Measurements from ENCODE around the gene SLIT3. TPM values are rescaled to one million over a fixed set of nuclear protein-coding genes. Genes with fewer than 3 reads are reported as not detected.

The SLIT3 gene
- total RNA-seq, 2 experiments from 2014 or later, result 0.15 TPM; not detected in 1

DNA sequence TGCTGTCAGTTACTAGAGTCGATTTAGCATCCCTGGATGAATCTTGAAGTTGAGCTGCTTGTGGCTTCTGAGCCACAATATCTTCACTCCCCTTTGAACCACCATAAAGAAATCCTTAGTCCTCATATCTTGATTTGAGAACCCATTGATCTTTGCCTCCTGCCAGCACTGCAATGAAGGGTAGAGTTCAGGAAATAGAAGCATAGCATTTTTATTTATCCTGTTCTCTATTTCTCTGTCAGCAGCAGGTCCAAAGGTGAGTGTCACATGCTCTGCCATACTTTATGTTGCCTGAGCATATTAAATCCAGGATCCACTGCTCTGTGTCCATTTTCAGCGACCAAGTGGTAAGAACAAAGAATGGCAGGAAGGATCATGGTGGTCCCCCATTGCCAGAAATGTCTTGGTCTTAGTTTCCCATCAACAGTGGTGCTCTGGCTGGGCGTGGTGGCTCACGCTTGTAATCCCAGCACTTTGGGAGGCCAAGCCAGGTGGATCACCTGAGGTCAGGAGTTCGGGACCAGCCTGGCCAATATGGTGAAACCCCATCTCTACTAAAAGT lies 641.6 kb downstream of the SLIT3 start:
- Mint-ChIP-seq H3K36me3 (ENCODE audit: low read depth) (no peaks in the 10 kb centered on the region), H3K4me1 (no peaks in the 10 kb centered on the region), H3K9me3 (no peaks in the 10 kb centered on the region), H3K27me3 (peaks cover 4% of the 10 kb centered on the region), H3K4me3 (no peak overlapping the region), H3K27ac (no peak overlapping the region)
- ChIA-PET POLR2A (no interaction called here), CTCF (no interaction called here)
- DNase-seq, result no peak

DNA sequence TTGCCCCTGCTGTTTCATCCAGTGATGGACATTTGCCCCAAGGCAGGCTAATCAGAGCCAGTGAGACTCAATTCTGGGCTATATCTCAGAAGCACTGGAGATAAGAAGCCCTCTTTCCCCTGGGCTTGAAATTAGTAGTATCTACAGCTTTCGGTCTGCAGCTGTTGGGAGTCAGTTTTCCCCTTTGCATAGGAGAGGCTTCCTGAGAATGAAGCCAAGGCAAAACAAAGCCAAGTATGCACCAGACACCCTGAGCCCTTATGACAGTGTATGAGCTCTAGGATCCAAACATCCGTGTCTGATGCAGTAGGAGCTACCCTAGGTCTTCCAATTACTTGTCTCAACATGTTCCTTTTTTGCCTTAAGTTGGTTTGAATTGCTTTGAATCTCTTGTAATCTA lies 642.5 kb downstream of the SLIT3 start:
- peaks cover 4% of the 10 kb centered on the region for H3K27me3 Mint-ChIP-seq

DNA sequence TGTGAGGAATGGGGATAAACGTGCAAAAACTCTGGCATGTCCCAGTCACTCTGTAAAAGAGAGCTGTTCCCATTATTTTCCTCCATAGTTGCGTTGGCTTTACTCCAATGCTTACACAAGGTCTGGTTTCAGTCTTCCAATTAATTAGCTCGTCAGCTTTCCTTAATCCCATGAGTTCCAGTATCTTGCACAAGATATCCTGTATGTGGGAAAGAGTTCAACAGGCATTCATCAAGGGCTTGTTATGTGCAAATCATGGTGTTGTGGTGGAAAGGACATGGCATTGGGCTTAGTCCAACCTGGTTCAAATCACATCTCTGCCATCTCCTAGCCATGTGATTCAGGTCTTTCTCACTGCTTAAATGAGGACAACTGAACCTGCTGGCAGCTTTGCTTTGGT lies 644.3 kb downstream of the SLIT3 start:
- Mint-ChIP-seq H3K4me3 (no peak overlapping the region), H3K36me3 (ENCODE audit: low read depth) (no peaks in the 10 kb centered on the region), H3K9me3 (no peaks in the 10 kb centered on the region), H3K27me3 (no peaks in the 10 kb centered on the region), H3K4me1 (no peaks in the 10 kb centered on the region), H3K27ac (no peak overlapping the region)
- CTCF ChIA-PET, result no interaction called here
- DNase-seq, result no peak
- POLR2A ChIA-PET, result no interaction called here

More for the DNA sequence above, 642.5 kb downstream of the SLIT3 start:
- CTCF ChIA-PET, result no interaction called here
- no peak for DNase-seq
- Mint-ChIP-seq H3K36me3 (ENCODE audit: low read depth) (no peaks in the 10 kb centered on the region), H3K27ac (no peak overlapping the region), H3K4me3 (no peak overlapping the region), H3K9me3 (no peaks in the 10 kb centered on the region), H3K4me1 (no peaks in the 10 kb centered on the region)
- POLR2A ChIA-PET, result no interaction called here

DNA sequence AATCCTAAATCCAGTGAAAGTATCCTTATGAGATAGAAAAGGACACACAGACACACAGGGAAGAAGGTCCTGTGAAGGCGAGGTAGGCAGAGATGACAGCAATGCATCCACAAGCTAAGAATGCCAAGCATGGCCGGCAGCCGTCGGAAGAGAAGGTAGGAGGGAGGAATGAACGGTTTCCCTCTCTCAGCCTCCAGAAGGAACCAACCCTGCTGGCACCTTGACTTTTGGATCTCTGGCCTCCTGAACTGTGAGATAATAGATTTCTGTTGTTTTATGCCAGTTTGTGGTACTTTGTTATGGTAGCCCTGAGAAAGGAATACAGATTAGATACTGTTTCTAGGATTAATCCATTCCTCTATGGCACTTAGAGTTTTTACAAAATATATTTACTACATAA lies 645.6 kb downstream of the SLIT3 start:
- Mint-ChIP-seq H3K9me3 (no peaks in the 10 kb centered on the region), H3K4me3 (no peak overlapping the region), H3K36me3 (ENCODE audit: low read depth) (no peaks in the 10 kb centered on the region), H3K27me3 (no peaks in the 10 kb centered on the region), H3K4me1 (no peaks in the 10 kb centered on the region), H3K27ac (no peak overlapping the region)
- POLR2A ChIA-PET, result no interaction called here
- CTCF ChIA-PET, result no interaction called here
- DNase-seq, result no peak

DNA sequence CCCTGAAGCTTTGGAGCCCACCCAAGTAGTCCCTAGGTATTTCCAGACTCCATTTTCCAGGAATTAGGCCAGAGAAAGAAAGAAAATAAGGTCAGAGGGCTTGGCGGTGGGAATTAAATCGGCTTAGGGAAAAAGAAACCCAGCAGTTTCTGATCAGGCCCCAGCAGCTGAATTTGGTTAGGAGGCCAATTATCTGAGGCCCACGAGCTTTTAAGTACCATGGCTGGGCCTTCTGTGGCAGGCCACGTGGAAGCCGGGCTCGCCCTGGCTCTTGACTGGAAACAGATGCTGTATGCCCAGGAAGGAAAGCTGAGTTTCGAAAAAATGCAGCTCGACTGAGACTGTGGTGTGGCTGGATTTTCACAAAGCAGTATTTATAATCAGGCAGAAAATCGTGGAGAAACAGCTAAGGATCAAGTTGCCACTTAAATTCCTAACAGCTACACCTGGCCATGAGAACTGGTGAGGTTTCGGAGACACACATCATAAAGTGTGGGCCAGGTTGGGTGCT lies 646.7 kb downstream of the SLIT3 start:
- ChIA-PET POLR2A (no interaction called here), CTCF (no interaction called here)
- Mint-ChIP-seq H3K4me3 (no peak overlapping the region), H3K4me1 (no peaks in the 10 kb centered on the region), H3K27ac (no peak overlapping the region), H3K9me3 (no peaks in the 10 kb centered on the region), H3K27me3 (no peaks in the 10 kb centered on the region), H3K36me3 (ENCODE audit: low read depth) (no peaks in the 10 kb centered on the region)
- DNase-seq, result no peak

- Mint-ChIP-seq H3K27ac (no peak overlapping the region), H3K4me1 (no peaks in the 10 kb centered on the region), H3K9me3 (no peaks in the 10 kb centered on the region), H3K4me3 (no peak overlapping the region), H3K36me3 (ENCODE audit: low read depth) (no peaks in the 10 kb centered on the region), H3K27me3 (no peaks in the 10 kb centered on the region)
- POLR2A ChIA-PET, result no interaction called here
- DNase-seq, result no peak
- CTCF ChIA-PET, result no interaction called here
These were observed 647.3 kb downstream of the SLIT3 start for GRCh38 chr5:168653626-168654025.

- no peak overlapping the region for H3K4me3 Mint-ChIP-seq
- no peaks in the 10 kb centered on the region for H3K36me3 Mint-ChIP-seq (ENCODE audit: low read depth)
- no peaks in the 10 kb centered on the region for H3K27me3 Mint-ChIP-seq
- no peaks in the 10 kb centered on the region for H3K9me3 Mint-ChIP-seq
- no peak overlapping the region for H3K27ac Mint-ChIP-seq
- CTCF ChIA-PET, result no interaction called here
- POLR2A ChIA-PET, result no interaction called here
- no peaks in the 10 kb centered on the region for H3K4me1 Mint-ChIP-seq
- no peak for DNase-seq
These were observed 649.3 kb downstream of the SLIT3 start for GRCh38 chr5:168651648-168652047.

- Mint-ChIP-seq H3K36me3 (ENCODE audit: low read depth) (no peaks in the 10 kb centered on the region), H3K4me3 (no peak overlapping the region), H3K27ac (no peak overlapping the region), H3K4me1 (no peaks in the 10 kb centered on the region), H3K9me3 (no peaks in the 10 kb centered on the region), H3K27me3 (no peaks in the 10 kb centered on the region)
- CTCF ChIA-PET, result no interaction called here
- DNase-seq, result no peak
- POLR2A ChIA-PET, result no interaction called here
These were observed 651.6 kb downstream of the SLIT3 start for GRCh38 chr5:168649306-168649705.

- ChIA-PET CTCF (no interaction called here), POLR2A (no interaction called here)
- H3K36me3 Mint-ChIP-seq (ENCODE audit: low read depth), result no peaks in the 10 kb centered on the region
- H3K9me3 Mint-ChIP-seq, result no peaks in the 10 kb centered on the region
- no peak for DNase-seq
- H3K4me1 Mint-ChIP-seq, result no peaks in the 10 kb centered on the region
- H3K27me3 Mint-ChIP-seq, result no peaks in the 10 kb centered on the region
- H3K4me3 Mint-ChIP-seq, result no peak overlapping the region
- H3K27ac Mint-ChIP-seq, result no peak overlapping the region
These were observed 652.4 kb downstream of the SLIT3 start for GRCh38 chr5:168648576-168648975.

- ChIA-PET POLR2A (no interaction called here), CTCF (no interaction called here)
- Mint-ChIP-seq H3K4me1 (no peaks in the 10 kb centered on the region), H3K27me3 (no peaks in the 10 kb centered on the region), H3K36me3 (ENCODE audit: low read depth) (no peaks in the 10 kb centered on the region), H3K9me3 (no peaks in the 10 kb centered on the region), H3K4me3 (no peak overlapping the region), H3K27ac (no peak overlapping the region)
- no peak for DNase-seq
These were observed 652.9 kb downstream of the SLIT3 start for GRCh38 chr5:168648016-168648415.

- POLR2A ChIA-PET, result no interaction called here
- H3K9me3 Mint-ChIP-seq, result no peaks in the 10 kb centered on the region
- no peaks in the 10 kb centered on the region for H3K27me3 Mint-ChIP-seq
- no peak for DNase-seq
- H3K27ac Mint-ChIP-seq, result no peak overlapping the region
- no peaks in the 10 kb centered on the region for H3K4me1 Mint-ChIP-seq
- CTCF ChIA-PET, result no interaction called here
- no peak overlapping the region for H3K4me3 Mint-ChIP-seq
- no peaks in the 10 kb centered on the region for H3K36me3 Mint-ChIP-seq (ENCODE audit: low read depth)
These were observed 653.9 kb downstream of the SLIT3 start for GRCh38 chr5:168647083-168647482.

GRCh38 chr5:168646335-168646734 lies 654.6 kb downstream of the SLIT3 start:
- POLR2A ChIA-PET, result no interaction called here
- Mint-ChIP-seq H3K4me3 (no peak overlapping the region), H3K9me3 (no peaks in the 10 kb centered on the region), H3K36me3 (ENCODE audit: low read depth) (no peaks in the 10 kb centered on the region), H3K4me1 (no peaks in the 10 kb centered on the region), H3K27ac (no peak overlapping the region), H3K27me3 (no peaks in the 10 kb centered on the region)
- DNase-seq, result no peak
- CTCF ChIA-PET, result interaction anchor here (0.7 kb wide), 1 partner anchor 432 kb away, joined by 5 read pairs; no protein-coding TSS in a partner anchor

GRCh38 chr5:168645195-168645594 lies 655.7 kb downstream of the SLIT3 start:
- no peaks in the 10 kb centered on the region for H3K4me1 Mint-ChIP-seq
- CTCF ChIA-PET, result no interaction called here

DNA sequence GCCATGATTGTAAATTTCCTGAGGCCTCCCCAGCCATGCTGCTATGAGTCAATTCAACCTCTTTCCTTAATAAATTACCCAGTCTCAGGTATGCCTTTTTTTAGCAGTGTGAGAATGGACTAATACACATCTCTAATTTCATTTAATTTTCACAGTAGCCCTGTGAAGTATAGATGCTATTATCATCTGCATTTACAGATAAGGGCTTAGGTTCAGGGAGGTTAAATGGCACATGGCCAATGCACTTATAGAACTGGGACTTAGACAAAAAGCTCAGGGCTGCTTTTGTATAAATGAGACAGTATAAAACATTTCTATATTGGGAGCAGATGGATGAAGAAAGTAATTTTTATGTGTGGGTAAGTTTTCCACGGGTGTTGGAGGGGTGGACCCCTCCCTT lies 658.9 kb downstream of the SLIT3 start:
- Mint-ChIP-seq H3K36me3 (ENCODE audit: low read depth) (no peaks in the 10 kb centered on the region), H3K4me3 (no peak overlapping the region), H3K27ac (no peak overlapping the region), H3K9me3 (no peaks in the 10 kb centered on the region), H3K27me3 (no peaks in the 10 kb centered on the region), H3K4me1 (no peaks in the 10 kb centered on the region)
- ChIA-PET CTCF (no interaction called here), POLR2A (no interaction called here)
- no peak for DNase-seq

More at GRCh38 chr5:168645195-168645594, 655.7 kb downstream of the SLIT3 start:
- DNase-seq, result no peak
- POLR2A ChIA-PET, result no interaction called here
- no peaks in the 10 kb centered on the region for H3K9me3 Mint-ChIP-seq
- no peak overlapping the region for H3K27ac Mint-ChIP-seq
- no peaks in the 10 kb centered on the region for H3K27me3 Mint-ChIP-seq
- H3K36me3 Mint-ChIP-seq (ENCODE audit: low read depth), result no peaks in the 10 kb centered on the region
- no peak overlapping the region for H3K4me3 Mint-ChIP-seq
